Naive thymus-derived CD4-positive, alpha-beta T cell (primary cell): ENCODE data around the gene SUFU. TPM values are rescaled to one million over a fixed set of nuclear protein-coding genes. Genes with fewer than 3 reads are reported as not detected.

ENCODE experiments used
- ATAC-seq: fragments of 150-1000 bp; cut with Tn5 transposase; 2 replicates; pipeline ENCODE4 v1.10.0; 2021; ENCODE audit warnings: mild to moderate bottlenecking, moderate library complexity
- CTCF ChIA-PET: fragments of 350-600 bp; sonication (Branson Sonifier 250); formaldehyde crosslinking; loops from one replicate; lab custom pipeline; 2021; ENCODE audit warnings: antibody characterized with exemption; lab: Charles Lee
- POLR2A ChIA-PET: fragments of 350-600 bp; sonication (Branson Sonifier 250); formaldehyde crosslinking; loops from one replicate; lab custom pipeline; 2021; ENCODE audit warnings: antibody characterized with exemption, inconsistent platforms; lab: Charles Lee
- DNase-seq, 9 donors: peaks; one replicate each; pipeline versions ENCODE4 v3.0.0 to v3.0.0-alpha.2; 2020 to 2022; ENCODE audit warnings: mixed read lengths in 1 of 9
- H3K27ac ChIP-seq: one replicate; pipeline ENCODE4 v1.7.0; 2013; ENCODE audit warnings: mild to moderate bottlenecking, low read depth, low read length, moderate library complexity
- H3K27me3 ChIP-seq, 2 donors: one replicate each; pipeline ENCODE4 v1.7.0; 2013; ENCODE audit warnings: low read length in 2 of 2, mild to moderate bottlenecking in 2 of 2, moderate library complexity in 2 of 2; ENCODE audit not compliant: control insufficient read depth in 2 of 2, insufficient read depth in 2 of 2
- H3K36me3 ChIP-seq, 3 experiments: 1 replicate in 2 of 3; 2 replicates in 1 of 3; pipeline ENCODE4 v1.7.0; 2013; ENCODE audit warnings: low read length in 3 of 3, mild to moderate bottlenecking in 3 of 3, moderate library complexity in 1 of 3; ENCODE audit not compliant: insufficient read depth in 3 of 3, control insufficient read depth in 2 of 3
- H3K4me1 ChIP-seq, 2 donors: one replicate each; pipeline ENCODE4 v1.7.0; 2013; ENCODE audit warnings: low read length in 2 of 2, mild to moderate bottlenecking in 2 of 2, moderate library complexity in 1 of 2; ENCODE audit not compliant: control insufficient read depth in 2 of 2, insufficient read depth in 2 of 2
- H3K4me3 ChIP-seq: 2 replicates; pipeline ENCODE4 v1.7.0; 2013; ENCODE audit warnings: mild to moderate bottlenecking, low read length
- H3K9me3 ChIP-seq, 3 experiments: 1 replicate in 2 of 3; 2 replicates in 1 of 3; pipeline ENCODE4 v1.7.0; 2013; ENCODE audit warnings: low read length in 3 of 3; ENCODE audit not compliant: control insufficient read depth in 2 of 3
- H3K27ac Mint-ChIP-seq, 9 donors: one replicate each; pipeline ENCODE4 v1.8.0; 2020 to 2022; ENCODE audit warnings: mixed read lengths in 9 of 9, mild to moderate bottlenecking in 8 of 9, moderate library complexity in 5 of 9, inconsistent platforms in 2 of 9
- H3K27me3 Mint-ChIP-seq, 5 donors: one replicate each; pipeline ENCODE4 v1.8.0; 2021 to 2022; ENCODE audit warnings: mixed read lengths in 5 of 5, mild to moderate bottlenecking in 1 of 5
- H3K36me3 Mint-ChIP-seq, 5 donors: one replicate each; pipeline ENCODE4 v1.8.0; 2020 to 2022; ENCODE audit warnings: mixed read lengths in 5 of 5, mild to moderate bottlenecking in 3 of 5, inconsistent platforms in 1 of 5
- H3K4me1 Mint-ChIP-seq, 7 donors: one replicate each; pipeline ENCODE4 v1.8.0; 2020 to 2022; ENCODE audit warnings: mixed read lengths in 7 of 7, mild to moderate bottlenecking in 3 of 7, inconsistent platforms in 1 of 7
- H3K4me3 Mint-ChIP-seq, 10 donors: one replicate each; pipeline ENCODE4 v1.8.0; 2020 to 2022; ENCODE audit warnings: mild to moderate bottlenecking in 10 of 10, mixed read lengths in 10 of 10, moderate library complexity in 6 of 10, inconsistent platforms in 2 of 10
- H3K9me3 Mint-ChIP-seq, 11 donors: one replicate each; pipeline ENCODE4 v1.8.0; 2020 to 2022; ENCODE audit warnings: mixed read lengths in 11 of 11, mild to moderate bottlenecking in 4 of 11, inconsistent platforms in 1 of 11, moderate library complexity in 1 of 11
- intact Hi-C, 2 donors: fragments of 100-400 bp; cut with micrococcal nuclease; formaldehyde crosslinking; loops; one replicate each; pipeline ENCODE4 v1.15.1; 2023
- polyA plus RNA-seq, 2 donors: library from polyadenylated mRNA; unstranded; fragments of 300-500 nt; fragmentation: Illumina TruSeq; gene quantifications; one replicate each; pipeline ENCODE4 v1.2.3, GENCODE V29; 2021
- total RNA-seq, 6 experiments: library from RNA in 5 of 6; stranded (reverse) in 5 of 6; gene quantifications; 1 replicate in 5 of 6; 2 replicates in 1 of 6; pipeline ENCODE4 v1.2.3 and lab custom pipeline; 2021 to 2026

Gene SUFU
- total and polyA plus RNA-seq, 7 experiments from 2014 or later = 2.9 to 17.5 (median 14.4) TPM

DNA sequence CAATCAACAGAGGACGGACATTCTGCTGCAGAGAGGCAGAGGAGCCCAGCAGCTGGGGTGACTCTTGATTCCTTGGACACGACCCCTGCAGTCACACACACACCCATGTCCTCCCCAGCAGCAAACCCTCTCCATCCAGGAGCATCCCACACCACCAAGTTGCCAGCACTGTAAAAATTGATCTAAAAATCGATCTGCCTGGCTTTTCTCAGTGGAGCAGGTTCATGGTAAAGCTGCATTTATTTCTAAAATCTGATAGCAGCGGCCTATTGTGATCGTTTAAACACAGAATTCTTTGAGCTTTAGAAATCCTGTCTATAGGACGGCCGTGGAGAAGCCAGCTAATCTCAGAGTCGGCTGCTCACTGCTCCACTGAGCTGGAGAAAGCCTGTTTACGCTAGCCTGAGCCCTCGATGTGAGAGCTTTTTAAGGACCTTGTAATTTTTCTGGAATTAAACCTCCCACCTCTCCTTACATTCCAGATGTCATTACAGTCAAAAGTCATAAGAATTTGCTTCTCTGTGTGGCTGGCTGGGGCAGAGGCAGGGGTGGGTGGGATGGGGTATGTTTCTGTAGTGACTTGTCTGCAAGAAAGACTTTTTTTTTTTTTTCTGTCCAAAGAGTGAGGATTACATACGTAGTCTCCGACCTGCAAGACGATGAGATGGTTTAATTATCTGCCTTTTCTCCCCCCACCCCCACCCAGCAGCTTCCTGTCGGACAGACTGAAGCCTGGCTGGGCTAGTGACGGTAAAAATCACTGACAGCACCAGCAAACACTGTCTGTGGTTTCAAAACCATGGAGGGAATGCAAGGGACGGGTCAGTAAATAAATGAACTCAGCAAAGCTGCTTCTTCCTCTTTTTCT, 172.1 kb downstream of the SUFU start:
- ATAC-seq (no peak), DNase-seq (no peak)
- intact Hi-C loops = no loop called here
- Mint-ChIP-seq H3K27me3 (no peaks in the 10 kb centered on the region), H3K4me3 (peak overlapping the region; percentile 17 to 93 (median 80)), H3K36me3 (peaks cover 0 to 5% (median 0%) of the 10 kb centered on the region in 5 donors), H3K4me1 (peaks cover 27 to 64% (median 49%) of the 10 kb centered on the region in 7 donors), H3K27ac (peak overlapping the region; percentile 49 to 97 (median 91)), H3K9me3 (no peaks in the 10 kb centered on the region)
- no peaks in the 10 kb centered on the region for H3K36me3 ChIP-seq
- H3K27ac ChIP-seq = peak overlapping the region; percentile 85
- H3K9me3 ChIP-seq = no peaks in the 10 kb centered on the region
- peaks cover 18 to 36% of the 10 kb centered on the region in 2 donors for H3K4me1 ChIP-seq
- no peak overlapping the region for H3K4me3 ChIP-seq
- no peaks in the 10 kb centered on the region for H3K27me3 ChIP-seq
- ChIA-PET POLR2A (interaction anchor here (0.6 to 11.1 kb wide), 9 partner anchors 15 to 62 kb away, joined by 3 to 169 read pairs (median 17); partner anchors contain the start of genes ARL3, SFXN2 and TRIM8), CTCF (interaction anchor here (0.6 to 3.5 kb wide), 7 partner anchors 9 to 174 kb away, joined by 3 to 22 read pairs (median 4); partner anchors contain the start of genes ARL3, SFXN2 and TRIM8)

DNA sequence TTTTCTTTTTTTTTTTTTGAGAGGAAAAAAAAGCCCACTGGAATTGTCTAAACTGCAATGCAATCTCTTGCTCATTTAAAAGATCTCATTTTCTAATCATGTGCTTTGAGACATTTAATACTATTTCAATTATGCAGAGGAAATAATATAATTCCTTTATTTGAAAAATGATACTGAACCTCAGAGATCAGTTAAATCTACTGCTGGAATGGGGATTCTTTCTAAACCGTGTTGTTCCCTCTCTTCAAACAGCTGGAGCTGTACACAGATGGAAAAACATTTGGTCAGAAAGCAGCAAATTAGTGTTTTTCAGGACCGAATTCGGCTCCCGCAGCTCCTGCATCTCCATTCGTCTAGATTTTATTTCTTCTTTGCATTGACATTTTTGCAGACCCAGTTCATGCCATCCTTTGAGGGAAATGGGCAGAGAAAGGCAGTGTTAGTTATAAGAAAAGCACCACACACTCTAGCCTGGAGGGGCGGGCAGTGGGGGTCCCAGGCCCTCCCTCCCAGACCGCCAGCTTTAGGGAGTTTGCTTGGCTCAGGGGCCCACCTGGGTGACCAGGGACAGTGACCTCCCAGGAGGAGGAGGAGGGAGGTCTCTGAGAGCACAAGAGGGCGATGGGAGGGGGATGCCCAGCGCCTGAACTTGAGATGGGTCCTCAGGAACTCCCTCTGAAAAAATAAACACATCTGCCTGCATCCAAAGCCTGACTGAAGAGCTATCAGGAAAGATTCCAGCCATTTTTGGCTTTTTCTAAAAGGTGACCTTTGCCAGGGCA, 173.0 kb downstream of the SUFU start:
- no peak for ATAC-seq
- POLR2A ChIA-PET = interaction anchor here (0.6 to 11.1 kb wide), 8 partner anchors 16 to 63 kb away, joined by 3 to 169 read pairs (median 4); partner anchors contain the start of genes ARL3 and TRIM8
- no peak for DNase-seq
- H3K27ac ChIP-seq = peak overlapping the region; percentile 85
- H3K27me3 ChIP-seq = no peaks in the 10 kb centered on the region
- Mint-ChIP-seq H3K4me3 (peak overlapping the region in 5 of 10 donors; percentile 71 to 93 (median 82)), H3K27me3 (no peaks in the 10 kb centered on the region), H3K27ac (peak overlapping the region in 7 of 9 donors; percentile 82 to 97 (median 91)), H3K4me1 (peaks cover 32 to 68% (median 53%) of the 10 kb centered on the region in 7 donors), H3K36me3 (peaks cover 0 to 8% (median 0%) of the 10 kb centered on the region in 5 donors), H3K9me3 (no peaks in the 10 kb centered on the region)
- H3K4me3 ChIP-seq = no peak overlapping the region
- H3K4me1 ChIP-seq = peaks cover 18 to 41% of the 10 kb centered on the region in 2 donors
- H3K36me3 ChIP-seq = no peaks in the 10 kb centered on the region
- CTCF ChIA-PET = interaction anchor here (0.6 to 3.5 kb wide), 2 partner anchors 13 to 31 kb away, joined by 3 to 22 read pairs; partner anchors contain the start of gene TRIM8
- H3K9me3 ChIP-seq = no peaks in the 10 kb centered on the region
- intact Hi-C loops = no loop called here

DNA sequence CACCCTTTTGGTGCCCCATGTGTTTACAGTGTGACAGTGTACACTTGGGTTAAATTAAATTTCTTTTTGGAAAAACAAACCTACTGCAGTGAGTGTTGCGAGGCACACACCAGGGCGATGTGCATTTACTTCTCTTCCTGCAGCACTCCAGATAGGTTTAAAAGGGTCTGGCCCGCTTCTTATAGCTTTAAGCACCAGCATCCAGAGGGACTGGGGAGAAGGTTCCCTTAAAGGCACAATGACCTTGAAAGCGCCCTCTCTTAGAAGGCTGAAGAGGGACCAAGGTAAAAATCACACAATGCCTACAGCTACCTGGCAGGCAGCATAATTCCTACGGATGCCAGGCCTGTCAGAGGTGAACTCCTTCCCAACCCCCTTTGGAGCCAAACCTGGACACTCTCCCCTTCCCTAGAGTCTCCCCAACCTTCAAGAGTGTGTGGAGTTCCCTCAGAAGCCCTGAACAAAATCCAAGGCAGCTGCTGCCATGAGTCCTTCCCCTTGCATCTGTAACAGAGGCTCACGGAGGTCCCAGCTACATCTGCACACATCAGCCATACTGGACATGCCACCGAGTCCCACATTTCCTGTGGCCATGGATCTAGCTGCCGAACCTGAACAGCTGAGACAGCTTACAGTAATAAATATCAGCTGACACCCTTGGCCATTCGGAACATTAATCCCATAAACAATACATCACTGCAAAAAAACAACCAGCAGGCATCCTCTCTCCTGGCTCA, 173.7 kb downstream of the SUFU start:
- POLR2A ChIA-PET = interaction anchor here (0.6 to 11.1 kb wide), 6 partner anchors 16 to 37 kb away, joined by 3 to 169 read pairs (median 14); partner anchors contain the start of genes ARL3 and TRIM8
- peak overlapping the region in 7 of 9 donors; percentile 3 to 97 (median 82) for H3K27ac Mint-ChIP-seq
- intact Hi-C loops = no loop called here
- H3K27me3 ChIP-seq = no peaks in the 10 kb centered on the region
- peaks cover 18 to 49% of the 10 kb centered on the region in 2 donors for H3K4me1 ChIP-seq
- DNase-seq (no peak), ATAC-seq (no peak)
- H3K36me3 ChIP-seq = no peaks in the 10 kb centered on the region
- peaks cover 0 to 10% (median 4%) of the 10 kb centered on the region in 5 donors for H3K36me3 Mint-ChIP-seq
- CTCF ChIA-PET = no interaction called here
- H3K9me3 ChIP-seq = no peaks in the 10 kb centered on the region
- no peak overlapping the region for H3K27ac ChIP-seq
- H3K4me1 Mint-ChIP-seq = peaks cover 40 to 76% (median 59%) of the 10 kb centered on the region in 7 donors
- H3K4me3 ChIP-seq = no peak overlapping the region
- no peaks in the 10 kb centered on the region for H3K27me3 Mint-ChIP-seq
- no peaks in the 10 kb centered on the region for H3K9me3 Mint-ChIP-seq
- H3K4me3 Mint-ChIP-seq = peak overlapping the region in 2 of 10 donors; percentile 12 to 88

DNA sequence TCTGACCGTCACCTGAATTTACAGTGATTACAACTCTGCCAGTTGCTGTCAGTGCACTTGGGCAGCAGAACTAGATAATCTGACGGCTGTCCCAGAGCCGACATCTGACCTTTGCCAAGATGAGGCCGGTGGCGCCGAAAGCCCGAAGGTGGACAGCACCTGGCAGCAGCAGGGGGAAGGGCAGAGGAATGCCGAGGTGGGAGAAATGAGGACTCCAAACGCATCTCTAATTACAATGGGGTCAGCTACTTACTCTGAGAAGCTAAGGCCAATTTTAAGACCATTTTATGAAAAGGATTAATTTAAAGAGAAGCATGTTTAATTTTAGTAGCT, 174.3 kb downstream of the SUFU start:
- H3K36me3 ChIP-seq = no peaks in the 10 kb centered on the region
- peaks cover 36 to 75% (median 56%) of the 10 kb centered on the region in 7 donors for H3K4me1 Mint-ChIP-seq
- H3K9me3 ChIP-seq = no peaks in the 10 kb centered on the region
- CTCF ChIA-PET = no interaction called here
- H3K36me3 Mint-ChIP-seq = peaks cover 0 to 10% (median 4%) of the 10 kb centered on the region in 5 donors
- intact Hi-C loops = no loop called here
- peaks cover 18 to 53% of the 10 kb centered on the region in 2 donors for H3K4me1 ChIP-seq
- no peak overlapping the region for H3K4me3 Mint-ChIP-seq
- H3K27ac ChIP-seq = no peak overlapping the region
- POLR2A ChIA-PET = interaction anchor here (7.3 to 11.1 kb wide), 2 partner anchors 17 to 32 kb away, joined by 68 to 169 read pairs; partner anchors contain the start of gene TRIM8
- DNase-seq (no peak), ATAC-seq (no peak)
- H3K27ac Mint-ChIP-seq = peak overlapping the region in 5 of 9 donors; percentile 3 to 97 (median 82)
- H3K9me3 Mint-ChIP-seq = no peaks in the 10 kb centered on the region
- no peaks in the 10 kb centered on the region for H3K27me3 Mint-ChIP-seq
- H3K27me3 ChIP-seq = no peaks in the 10 kb centered on the region
- H3K4me3 ChIP-seq = no peak overlapping the region

DNA sequence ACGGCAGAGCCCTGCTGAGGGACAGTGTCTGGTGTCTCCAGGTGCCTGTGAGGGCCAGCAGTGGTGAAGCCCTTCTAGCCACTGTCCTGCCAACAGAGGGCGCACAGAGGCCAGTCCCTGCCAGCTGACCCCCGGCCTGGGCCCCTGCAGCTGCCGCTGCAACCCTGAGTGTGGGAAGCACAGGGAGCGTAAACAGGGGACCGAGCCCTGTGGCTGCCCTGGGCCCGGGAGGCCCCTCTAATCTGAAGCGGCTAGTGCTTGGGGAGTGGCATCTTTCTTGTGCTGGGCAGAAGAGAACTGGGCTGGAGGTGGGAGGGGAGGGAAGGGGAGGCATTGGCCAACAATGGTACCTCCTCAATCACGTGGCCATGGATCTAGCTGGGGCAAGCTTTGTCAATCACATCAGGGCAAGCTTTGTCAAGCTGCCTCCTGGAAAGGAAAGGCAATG, 175.1 kb downstream of the SUFU start:
- peak; percentile 33 for ATAC-seq
- CTCF ChIA-PET = interaction anchor here (0.9 to 1.3 kb wide), 2 partner anchors 33 to 34 kb away, joined by 3 to 5 read pairs; no protein-coding TSS in a partner anchor
- H3K27me3 ChIP-seq = no peaks in the 10 kb centered on the region
- H3K4me1 ChIP-seq = peaks cover 12 to 45% of the 10 kb centered on the region in 2 donors
- POLR2A ChIA-PET = interaction anchor here (0.6 to 1.2 kb wide), 2 partner anchors 9 to 32 kb away, joined by 3 read pairs; no protein-coding TSS in a partner anchor
- Mint-ChIP-seq H3K27me3 (no peaks in the 10 kb centered on the region), H3K9me3 (no peaks in the 10 kb centered on the region), H3K4me3 (no peak overlapping the region), H3K27ac (peak overlapping the region in 4 of 9 donors; percentile 3 to 78 (median 49)), H3K4me1 (peaks cover 30 to 67% (median 53%) of the 10 kb centered on the region in 7 donors), H3K36me3 (peaks cover 0 to 12% (median 4%) of the 10 kb centered on the region in 5 donors)
- DNase-seq = no peak
- no peak overlapping the region for H3K4me3 ChIP-seq
- no peaks in the 10 kb centered on the region for H3K36me3 ChIP-seq
- H3K27ac ChIP-seq = no peak overlapping the region
- intact Hi-C loops = no loop called here
- H3K9me3 ChIP-seq = no peaks in the 10 kb centered on the region
